GM10248 (cell line): ENCODE data around the gene NFKBIE.

Source experiments
- CTCF ChIA-PET: fragments of 300-600 bp; sonication (Branson Sonifier 250); formaldehyde crosslinking; extraction: SDS; loops from one replicate; lab custom pipeline; 2021; ENCODE audit warnings: antibody characterized with exemption; lab: Yijun Ruan, JAX
- POLR2A ChIA-PET: fragments of 350-650 bp; sonication (Branson Sonifier 250); formaldehyde crosslinking; extraction: SDS; loops from one replicate; lab custom pipeline; 2020; ENCODE audit warnings: antibody characterized with exemption; lab: Yijun Ruan, JAX
- DNase-seq: peaks from one replicate; pipeline ENCODE4 v3.0.0; 2012; ENCODE audit errors: extremely low spot score
- TF ChIP-seq, protein P1 (sequence below): IDR thresholded peaks from 2 replicates; pipeline ENCODE4 v1.5.1; 2012; ENCODE audit warnings: mild to moderate bottlenecking, low read depth; ENCODE audit errors: extremely low read depth, missing control alignments, control extremely low read depth

Gene NFKBIE

DNA sequence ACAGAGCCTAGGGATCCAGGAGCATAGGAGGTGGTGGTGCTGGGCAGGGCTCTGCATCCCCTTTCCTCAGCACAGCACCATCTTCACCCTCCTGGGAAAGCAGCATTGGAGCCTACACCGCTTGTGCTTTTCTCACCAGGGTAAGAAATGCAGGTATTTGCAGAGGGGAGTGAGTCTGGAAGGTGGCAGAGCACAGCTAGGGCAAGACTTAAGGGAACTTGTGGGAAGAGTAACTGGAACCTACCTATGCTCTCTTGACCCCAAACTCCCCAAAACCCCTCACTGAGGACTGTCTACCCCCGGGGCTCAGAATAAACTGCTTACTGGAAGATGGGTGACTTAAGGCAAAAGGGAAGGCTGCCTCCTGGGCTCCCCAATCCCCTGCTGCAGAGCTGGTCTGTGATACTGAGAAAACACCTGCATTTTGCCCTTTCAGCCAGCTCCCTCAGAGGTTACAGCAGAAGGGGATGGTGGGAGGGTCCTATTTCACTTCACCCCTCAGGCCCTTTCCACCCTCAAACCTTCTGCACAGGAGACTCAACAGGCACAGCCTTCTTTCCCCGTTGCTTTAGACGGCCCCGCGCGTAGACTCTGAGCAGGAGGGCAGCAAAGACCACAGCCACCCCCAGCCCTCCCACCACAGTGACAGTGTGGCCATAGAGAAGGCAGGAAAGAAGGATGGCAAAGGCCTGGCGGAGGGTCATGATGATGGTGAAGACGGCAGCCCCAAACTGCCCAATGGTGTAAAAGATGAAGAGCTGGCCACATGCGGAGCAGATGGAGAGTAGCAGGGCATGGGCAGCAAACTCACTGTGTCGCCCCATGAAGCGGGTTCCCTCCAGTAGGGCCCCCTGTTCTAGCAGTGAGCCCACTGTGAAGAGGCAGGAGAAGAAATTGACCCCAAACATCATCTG lies 10.9 kb downstream of the NFKBIE start:
- ChIA-PET CTCF (interaction anchor here (1.0 to 3.8 kb wide), 12 partner anchors 8 to 158 kb away, joined by 3 to 16 read pairs (median 6); partner anchors contain the start of gene AARS2), POLR2A (interaction anchor here (0.6 to 3.7 kb wide), 6 partner anchors 8 to 151 kb away, joined by 3 to 56 read pairs (median 6); partner anchors contain the start of gene HSP90AB1)
- no peak for DNase-seq
- TF ChIP-seq, protein P1, sequence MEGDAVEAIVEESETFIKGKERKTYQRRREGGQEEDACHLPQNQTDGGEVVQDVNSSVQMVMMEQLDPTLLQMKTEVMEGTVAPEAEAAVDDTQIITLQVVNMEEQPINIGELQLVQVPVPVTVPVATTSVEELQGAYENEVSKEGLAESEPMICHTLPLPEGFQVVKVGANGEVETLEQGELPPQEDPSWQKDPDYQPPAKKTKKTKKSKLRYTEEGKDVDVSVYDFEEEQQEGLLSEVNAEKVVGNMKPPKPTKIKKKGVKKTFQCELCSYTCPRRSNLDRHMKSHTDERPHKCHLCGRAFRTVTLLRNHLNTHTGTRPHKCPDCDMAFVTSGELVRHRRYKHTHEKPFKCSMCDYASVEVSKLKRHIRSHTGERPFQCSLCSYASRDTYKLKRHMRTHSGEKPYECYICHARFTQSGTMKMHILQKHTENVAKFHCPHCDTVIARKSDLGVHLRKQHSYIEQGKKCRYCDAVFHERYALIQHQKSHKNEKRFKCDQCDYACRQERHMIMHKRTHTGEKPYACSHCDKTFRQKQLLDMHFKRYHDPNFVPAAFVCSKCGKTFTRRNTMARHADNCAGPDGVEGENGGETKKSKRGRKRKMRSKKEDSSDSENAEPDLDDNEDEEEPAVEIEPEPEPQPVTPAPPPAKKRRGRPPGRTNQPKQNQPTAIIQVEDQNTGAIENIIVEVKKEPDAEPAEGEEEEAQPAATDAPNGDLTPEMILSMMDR: no peak

DNA sequence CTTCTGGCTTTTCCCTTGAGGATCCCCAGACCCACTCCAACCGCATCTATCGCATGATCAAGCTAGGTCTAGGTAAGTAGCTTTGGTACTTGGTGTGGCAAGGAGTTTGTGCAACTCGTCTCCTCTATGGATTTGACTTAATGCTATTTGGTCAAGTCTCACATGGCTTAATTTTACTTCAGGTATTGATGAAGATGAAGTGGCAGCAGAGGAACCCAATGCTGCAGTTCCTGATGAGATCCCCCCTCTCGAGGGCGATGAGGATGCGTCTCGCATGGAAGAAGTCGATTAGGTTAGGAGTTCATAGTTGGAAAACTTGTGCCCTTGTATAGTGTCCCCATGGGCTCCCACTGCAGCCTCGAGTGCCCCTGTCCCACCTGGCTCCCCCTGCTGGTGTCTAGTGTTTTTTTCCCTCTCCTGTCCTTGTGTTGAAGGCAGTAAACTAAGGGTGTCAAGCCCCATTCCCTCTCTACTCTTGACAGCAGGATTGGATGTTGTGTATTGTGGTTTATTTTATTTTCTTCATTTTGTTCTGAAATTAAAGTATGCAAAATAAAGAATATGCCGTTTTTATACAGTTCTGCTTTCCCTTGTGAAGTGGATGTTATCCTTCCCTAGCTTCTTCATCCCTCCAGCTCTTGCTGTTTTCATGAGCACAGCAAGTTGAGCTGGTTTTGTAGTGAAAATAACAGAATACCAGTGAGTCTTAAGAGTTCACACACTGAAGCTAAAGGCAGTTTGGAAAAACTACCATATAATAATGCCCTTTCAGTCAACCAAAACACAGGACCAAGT lies 11.8 kb downstream of the NFKBIE start:
- no peak for DNase-seq

DNA sequence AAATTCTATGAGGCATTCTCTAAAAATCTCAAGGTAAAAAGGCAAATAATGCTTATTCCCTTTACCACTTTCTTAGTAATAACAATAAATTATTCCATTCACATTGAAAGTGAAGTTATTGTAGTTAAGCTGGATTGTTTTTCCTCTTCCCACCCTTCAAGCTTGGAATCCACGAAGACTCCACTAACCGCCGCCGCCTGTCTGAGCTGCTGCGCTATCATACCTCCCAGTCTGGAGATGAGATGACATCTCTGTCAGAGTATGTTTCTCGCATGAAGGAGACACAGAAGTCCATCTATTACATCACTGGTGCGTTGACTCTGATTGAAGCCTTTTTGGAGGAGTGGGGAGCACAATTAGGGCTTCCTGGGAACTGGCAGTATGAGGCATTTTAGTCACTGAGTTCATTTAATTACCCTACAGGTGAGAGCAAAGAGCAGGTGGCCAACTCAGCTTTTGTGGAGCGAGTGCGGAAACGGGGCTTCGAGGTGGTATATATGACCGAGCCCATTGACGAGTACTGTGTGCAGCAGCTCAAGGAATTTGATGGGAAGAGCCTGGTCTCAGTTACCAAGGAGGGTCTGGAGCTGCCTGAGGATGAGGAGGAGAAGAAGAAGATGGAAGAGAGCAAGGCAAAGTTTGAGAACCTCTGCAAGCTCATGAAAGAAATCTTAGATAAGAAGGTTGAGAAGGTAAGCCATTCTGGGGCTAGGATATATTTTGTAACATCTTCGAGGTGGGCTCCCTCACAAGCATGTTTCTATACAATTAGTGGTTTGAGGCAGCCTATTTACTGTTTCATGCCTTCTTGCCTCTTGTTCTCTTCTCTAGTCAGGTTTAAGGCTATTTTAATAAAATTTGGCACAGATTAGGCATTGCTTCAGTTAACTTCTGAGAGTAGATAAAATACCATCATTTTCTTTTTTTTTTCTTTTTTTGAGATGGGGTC lies 13.5 kb downstream of the NFKBIE start:
- DNase-seq: no peak
- TF ChIP-seq, protein P1: no peak
- ChIA-PET POLR2A (interaction anchor here (1.2 to 1.7 kb wide), 3 partner anchors 10 to 120 kb away, joined by 3 to 9 read pairs (median 4); no protein-coding TSS in a partner anchor), CTCF (interaction anchor here (0.9 to 3.8 kb wide), 4 partner anchors 10 to 79 kb away, joined by 3 to 16 read pairs (median 5); no protein-coding TSS in a partner anchor)

More for the DNA sequence above, 11.8 kb downstream of the NFKBIE start:
- ChIA-PET POLR2A (interaction anchor here (0.9 to 1.2 kb wide), 2 partner anchors 68 to 81 kb away, joined by 3 to 6 read pairs; no protein-coding TSS in a partner anchor), CTCF (interaction anchor here (1.0 to 3.8 kb wide), 9 partner anchors 9 to 155 kb away, joined by 3 to 16 read pairs (median 5); no protein-coding TSS in a partner anchor)
- TF ChIP-seq, protein P1: peak; percentile 66

DNA sequence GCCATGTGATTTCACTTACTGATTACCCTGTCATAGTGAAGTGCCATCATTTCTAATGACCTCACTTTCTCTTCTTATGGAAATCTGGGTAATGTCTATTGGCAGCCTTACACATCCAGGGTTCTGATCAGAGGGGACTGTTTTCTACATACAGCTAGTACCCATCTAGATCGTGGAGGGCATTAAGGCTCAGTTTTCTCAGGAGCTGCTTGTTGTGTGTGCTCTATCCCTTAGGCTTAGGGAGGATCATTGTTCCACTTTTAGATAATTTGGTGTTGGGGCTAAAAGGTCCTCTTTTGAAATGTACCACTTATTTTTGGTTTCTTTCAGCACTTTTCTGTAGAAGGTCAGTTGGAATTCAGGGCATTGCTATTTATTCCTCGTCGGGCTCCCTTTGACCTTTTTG lies 14.6 kb downstream of the NFKBIE start:
- no peak for DNase-seq
- CTCF ChIA-PET: interaction anchor here (0.9 to 2.4 kb wide), 2 partner anchors 13 to 78 kb away, joined by 3 to 6 read pairs; no protein-coding TSS in a partner anchor
- POLR2A ChIA-PET: interaction anchor here (1.2 to 1.5 kb wide), 2 partner anchors 26 to 119 kb away, joined by 3 to 4 read pairs; no protein-coding TSS in a partner anchor
- TF ChIP-seq, protein P1: no peak

DNA sequence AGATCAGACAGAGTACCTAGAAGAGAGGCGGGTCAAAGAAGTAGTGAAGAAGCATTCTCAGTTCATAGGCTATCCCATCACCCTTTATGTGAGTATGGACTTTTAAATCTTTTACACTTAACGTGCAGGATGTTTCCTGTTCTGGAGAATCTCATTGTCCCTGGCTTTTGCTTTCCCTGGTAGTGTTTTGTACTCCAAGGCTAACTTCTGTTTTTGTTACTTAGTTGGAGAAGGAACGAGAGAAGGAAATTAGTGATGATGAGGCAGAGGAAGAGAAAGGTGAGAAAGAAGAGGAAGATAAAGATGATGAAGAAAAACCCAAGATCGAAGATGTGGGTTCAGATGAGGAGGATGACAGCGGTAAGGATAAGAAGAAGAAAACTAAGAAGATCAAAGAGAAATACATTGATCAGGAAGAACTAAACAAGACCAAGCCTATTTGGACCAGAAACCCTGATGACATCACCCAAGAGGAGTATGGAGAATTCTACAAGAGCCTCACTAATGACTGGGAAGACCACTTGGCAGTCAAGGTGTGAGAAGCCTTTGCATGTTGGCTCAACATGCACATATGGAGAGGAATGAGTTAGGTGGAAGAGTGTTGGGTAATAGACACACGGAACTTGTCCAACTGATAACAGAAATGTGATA lies 15.2 kb downstream of the NFKBIE start:
- DNase-seq: no peak
- CTCF ChIA-PET: interaction anchor here (2.4 to 5.0 kb wide), 2 partner anchors 13 kb away, joined by 6 to 31 read pairs; no protein-coding TSS in a partner anchor
- POLR2A ChIA-PET: interaction anchor here (1.3 to 1.5 kb wide), 2 partner anchors 12 to 26 kb away, joined by 3 to 4 read pairs; no protein-coding TSS in a partner anchor

More for the DNA sequence above, 15.2 kb downstream of the NFKBIE start:
- TF ChIP-seq, protein P1: no peak
